ENCODE results near the gene CHTOP.

CHTOP gene

DNA sequence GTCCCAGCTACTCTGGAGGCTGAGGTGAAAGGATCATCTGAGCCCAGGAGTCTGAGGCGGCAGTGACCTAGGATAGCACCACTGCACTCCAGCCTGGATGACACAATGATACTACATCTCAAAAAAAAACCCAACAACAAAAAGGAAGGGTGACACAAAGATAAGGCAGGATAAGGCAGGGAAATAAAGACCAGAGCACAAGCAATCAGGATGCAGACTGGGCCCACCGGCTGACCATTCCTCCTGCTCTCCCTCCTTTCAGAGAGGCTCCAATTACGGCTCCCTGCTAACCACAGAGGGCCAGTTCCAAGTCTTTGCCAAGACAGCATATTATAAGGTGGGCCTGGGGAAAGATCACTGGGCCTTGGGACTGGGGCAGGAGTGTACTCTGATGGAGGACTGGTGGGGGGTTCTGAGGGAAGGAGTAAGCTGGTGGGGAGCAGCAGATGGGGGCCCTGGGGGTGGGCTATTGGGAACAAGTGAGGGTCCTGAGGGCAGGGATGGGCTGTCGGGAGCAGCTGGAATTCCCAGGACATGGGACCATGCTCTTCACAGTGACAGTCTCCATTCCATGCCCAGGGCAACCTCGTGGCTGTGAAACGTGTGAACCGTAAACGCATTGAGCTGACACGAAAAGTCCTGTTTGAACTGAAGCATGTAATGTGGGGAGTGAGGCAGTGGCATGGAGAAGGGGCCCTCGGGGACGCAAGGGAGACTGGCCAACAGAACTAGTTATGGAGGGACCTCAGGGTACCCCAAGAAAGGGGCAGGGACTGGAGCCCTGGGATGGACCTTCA lies 51.9 kb downstream of the CHTOP start:
- no peak for DNase-seq (ENCODE audit: low read depth)

GRCh38 chr1:153687346-153688125 lies 53.7 kb downstream of the CHTOP start:
- DNase-seq (ENCODE audit: low read depth): no peak

DNA sequence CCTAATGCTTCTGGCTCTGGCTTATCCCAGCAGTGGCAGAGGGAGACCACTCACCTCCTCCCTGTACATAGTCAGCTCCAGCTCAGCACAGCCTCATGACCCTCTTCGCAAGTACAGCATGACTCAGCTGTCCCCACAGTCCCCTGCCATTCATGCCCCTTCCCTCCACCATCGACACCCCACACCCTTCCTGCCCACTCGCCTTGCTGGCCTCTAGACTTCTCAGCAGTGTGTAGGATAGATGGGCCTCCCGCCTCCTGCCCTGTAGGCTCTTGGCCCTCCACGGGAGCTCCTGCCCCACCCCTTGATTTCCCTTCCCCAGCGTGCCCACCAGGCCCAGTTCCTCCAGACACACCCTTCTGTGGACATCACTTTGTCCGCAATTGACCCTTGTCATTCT lies 54.4 kb downstream of the CHTOP start:
- DNase-seq (ENCODE audit: low read depth): no peak

GRCh38 chr1:153688736-153689328 lies 55.0 kb downstream of the CHTOP start:
- DNase-seq (ENCODE audit: low read depth): no peak

DNA sequence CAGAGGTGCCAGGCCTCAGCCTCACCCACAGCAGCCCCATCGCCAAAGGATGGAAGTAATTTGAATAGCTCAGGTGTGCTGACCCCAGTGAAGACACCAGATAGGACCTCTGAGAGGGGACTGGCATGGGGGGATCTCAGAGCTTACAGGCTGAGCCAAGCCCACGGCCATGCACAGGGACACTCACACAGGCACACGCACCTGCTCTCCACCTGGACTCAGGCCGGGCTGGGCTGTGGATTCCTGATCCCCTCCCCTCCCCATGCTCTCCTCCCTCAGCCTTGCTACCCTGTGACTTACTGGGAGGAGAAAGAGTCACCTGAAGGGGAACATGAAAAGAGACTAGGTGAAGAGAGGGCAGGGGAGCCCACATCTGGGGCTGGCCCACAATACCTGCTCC lies 59.6 kb downstream of the CHTOP start:
- no peak for DNase-seq (ENCODE audit: low read depth)
